Measurements from ENCODE around the gene PMIS2.

The PMIS2 gene

DNA sequence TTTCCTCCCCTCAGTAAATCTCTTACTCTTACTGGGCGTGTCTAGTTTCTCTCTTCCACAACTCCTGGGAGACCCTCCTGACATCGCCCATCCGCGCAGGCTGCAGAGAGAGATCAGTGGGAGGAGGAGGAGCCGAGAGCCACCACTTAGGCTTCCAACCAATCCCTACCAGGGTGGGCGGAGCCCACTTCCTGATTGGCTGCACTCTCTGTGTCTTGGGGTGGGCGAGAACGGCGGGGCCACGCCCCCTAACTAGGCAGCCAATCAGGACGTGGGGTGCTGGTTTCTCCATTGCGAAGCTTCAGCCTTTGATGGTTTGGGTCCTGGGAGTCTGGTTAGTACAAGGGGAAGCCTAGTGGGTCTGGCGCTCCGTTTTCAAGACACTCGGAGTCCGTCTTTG, at the start of gene PMIS2:
Gene PMIS2 (plus strand): TSS at position 326 of the 400 bp plus-strand sequence. CDS start 87 bp downstream, outside the sequence.
- DNase-seq (ENCODE audit: low read depth in 2 of 2): no peak

DNA sequence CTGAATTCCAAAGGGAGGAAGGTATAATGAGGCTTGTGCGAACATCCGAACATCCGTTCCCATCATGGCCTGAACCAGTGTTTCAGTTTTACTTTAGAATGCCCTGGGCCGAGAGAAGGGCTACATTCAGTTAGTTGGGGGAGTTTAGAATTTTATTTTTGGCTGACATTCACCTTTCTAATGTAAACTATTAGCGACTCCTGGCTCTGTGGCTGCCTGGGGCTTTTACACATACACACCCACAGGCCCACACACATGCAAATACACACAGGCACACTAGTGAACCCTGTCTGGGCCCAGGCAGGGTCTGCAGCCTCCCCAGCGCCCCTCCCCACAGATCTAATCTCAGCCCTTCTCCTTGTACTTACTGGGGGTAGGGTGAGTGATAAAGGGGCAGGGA, 46.7 kb upstream of the PMIS2 start:
- DNase-seq (ENCODE audit: low read depth in 2 of 2): no peak

GRCh38 chr19:35539850-35540249, 46.1 kb upstream of the PMIS2 start:
- no peak for DNase-seq (ENCODE audit: low read depth in 2 of 2)

- DNase-seq (ENCODE audit: low read depth in 2 of 2): no peak
These were observed 45.5 kb upstream of the PMIS2 start for GRCh38 chr19:35540356-35540927.

GRCh38 chr19:35542209-35542608, 43.8 kb upstream of the PMIS2 start:
- no peak for DNase-seq (ENCODE audit: low read depth in 2 of 2)

DNA sequence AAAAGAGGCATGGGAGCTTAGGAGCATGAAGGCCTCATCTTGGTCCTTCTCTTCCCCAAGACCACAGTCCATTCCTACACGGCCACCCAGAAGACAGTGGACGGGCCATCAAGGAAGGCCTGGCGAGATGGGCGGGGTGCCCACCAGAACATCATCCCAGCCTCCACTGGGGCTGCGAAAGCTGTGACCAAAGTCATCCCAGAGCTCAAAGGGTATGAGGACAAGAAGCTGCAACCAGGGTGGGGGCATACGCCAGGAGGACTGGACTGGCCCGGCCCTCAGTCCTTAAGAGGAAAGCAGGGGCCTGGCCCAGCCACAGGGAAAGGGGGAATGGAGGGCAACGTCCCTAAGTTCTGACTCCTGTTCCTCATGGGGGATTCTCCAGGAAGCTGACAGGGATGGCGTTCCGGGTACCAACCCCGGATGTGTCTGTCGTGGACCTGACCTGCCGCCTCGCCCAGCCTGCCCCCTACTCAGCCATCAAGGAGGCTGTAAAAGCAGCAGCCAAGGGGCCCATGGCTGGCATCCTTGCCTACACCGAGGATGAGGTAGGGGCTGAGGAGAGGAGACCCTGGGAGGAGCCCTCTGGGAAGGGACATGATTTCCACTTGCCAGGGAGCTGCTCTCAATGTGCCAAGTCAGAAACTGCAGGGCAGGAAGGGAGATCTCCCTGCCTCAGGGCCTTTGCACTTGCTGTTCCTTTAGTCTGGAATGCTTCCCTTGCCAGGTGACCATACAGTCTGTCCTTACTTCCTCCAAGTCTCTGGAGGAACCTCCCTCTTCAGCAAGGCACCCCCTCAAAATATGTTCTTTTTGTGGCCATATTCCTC, 42.5 kb upstream of the PMIS2 start:
- no peak for DNase-seq (ENCODE audit: low read depth in 2 of 2)

GRCh38 chr19:35544110-35544802, 41.7 kb upstream of the PMIS2 start:
- DNase-seq (ENCODE audit: low read depth in 2 of 2): no peak

DNA sequence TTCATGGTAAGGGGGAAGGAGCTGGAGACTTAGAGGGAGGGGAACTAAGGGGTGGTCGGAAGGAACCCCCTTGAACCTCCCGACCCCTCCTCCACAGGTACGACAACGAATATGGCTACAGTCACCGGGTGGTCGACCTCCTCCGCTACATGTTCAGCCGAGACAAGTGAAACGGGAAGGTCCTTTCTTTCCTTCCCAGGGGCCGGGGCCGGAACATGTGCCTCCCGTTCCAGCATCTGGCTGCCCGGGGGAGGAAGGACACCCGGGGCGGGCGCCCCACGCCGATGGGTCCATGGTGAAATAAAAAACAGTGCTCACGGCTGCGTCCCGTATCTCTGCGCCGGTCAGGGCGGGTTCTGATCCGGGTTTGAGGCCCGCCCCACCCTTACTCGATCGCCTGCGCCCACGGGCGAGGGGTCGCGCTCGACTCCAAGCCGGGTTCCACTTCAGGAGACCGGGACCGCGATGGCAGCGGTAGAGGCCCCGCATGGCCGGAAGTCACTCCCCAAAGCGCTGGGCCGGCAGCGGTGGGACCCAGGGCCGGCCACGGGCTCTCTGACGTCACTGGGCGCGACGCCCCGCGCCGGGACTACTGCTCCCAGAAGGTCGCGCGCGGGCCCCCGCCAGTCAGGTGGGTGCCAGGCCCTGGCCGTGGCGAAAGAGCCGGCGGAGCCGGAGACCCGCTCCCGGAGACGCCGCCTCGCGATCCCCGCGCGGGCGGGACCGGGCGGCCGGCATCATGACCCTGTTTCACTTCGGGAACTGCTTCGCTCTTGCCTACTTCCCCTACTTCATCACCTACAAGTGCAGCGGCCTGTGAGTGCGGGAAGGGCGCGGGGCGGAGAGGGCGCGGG, 40.7 kb upstream of the PMIS2 start, which contains the start of gene TMEM147:
Gene TMEM147 (plus strand): TSS at position 626 of the 854 bp plus-strand sequence. CDS start 114 bp downstream, at position 740.
- peak; percentile 65 to 84 for DNase-seq (ENCODE audit: low read depth in 2 of 2)

DNA sequence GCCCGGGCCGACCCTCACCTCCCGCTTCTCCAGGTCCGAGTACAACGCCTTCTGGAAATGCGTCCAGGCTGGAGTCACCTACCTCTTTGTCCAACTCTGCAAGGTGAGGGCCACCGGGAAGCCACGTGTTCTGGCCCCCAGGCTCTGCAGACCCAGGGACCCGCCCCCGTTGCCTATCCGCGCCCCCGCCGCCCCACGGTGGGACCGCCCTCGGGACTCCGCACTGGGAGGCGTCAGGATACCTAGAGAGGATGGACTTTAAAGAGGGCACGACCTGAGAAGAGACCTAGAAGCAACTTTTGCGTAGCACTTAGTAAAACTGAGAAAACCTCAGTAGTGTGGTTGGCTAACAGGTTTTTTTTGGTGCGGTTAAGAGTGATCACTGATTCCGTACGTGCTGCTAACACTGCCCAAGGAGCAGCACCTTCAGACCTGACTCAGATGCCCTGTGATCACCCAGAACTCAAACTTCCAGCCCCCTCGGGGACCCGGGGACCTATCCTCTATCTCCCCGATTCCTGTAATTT, 40.1 kb upstream of the PMIS2 start:
- DNase-seq (ENCODE audit: low read depth in 2 of 2): peak; percentile 53 to 66

DNA sequence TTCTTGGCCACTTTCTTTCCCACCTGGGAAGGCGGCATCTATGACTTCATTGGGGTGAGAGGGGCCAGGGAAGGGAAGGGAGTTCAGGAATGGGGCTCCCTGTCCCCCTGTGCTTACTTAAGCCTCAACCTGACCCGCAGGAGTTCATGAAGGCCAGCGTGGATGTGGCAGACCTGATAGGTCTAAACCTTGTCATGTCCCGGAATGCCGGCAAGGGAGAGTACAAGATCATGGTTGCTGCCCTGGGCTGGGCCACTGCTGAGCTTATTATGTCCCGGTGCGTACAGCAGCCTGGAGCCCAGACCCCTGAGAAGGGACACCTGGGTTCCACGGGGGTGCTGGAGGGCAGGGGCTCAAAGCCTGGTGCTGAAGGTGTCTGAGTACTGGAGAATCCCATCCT, 39.4 kb upstream of the PMIS2 start:
- DNase-seq (ENCODE audit: low read depth in 2 of 2): no peak

DNA sequence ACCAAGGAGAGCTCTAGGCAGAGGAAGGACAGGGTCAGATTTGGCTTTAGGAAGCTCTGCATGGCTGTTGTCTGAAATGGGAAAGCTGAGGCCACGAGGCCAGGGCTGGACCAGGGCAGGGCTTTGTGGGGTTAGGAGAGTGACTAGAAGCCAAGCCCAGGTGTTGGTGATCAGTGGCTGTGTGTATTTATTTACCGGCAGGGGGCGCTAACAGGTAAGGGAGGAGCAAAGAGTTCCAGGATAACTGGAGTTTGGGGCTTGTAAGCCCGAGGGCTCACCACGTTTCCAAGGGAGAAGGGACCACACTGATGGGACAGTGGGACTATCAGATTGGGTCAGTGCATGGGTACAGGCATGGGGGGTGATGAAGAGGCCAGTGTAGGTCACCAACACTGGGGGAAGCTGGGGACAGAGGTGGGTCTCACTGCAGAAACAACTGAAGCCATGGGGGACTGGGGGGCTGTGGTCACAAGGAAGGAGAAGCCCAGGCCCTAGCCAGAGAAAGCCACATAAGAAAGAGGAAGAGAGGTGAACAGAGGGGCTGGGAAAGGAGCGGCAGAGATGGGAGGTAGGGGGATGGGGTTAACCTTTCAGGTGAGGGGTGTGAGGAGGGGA, 36.7 kb upstream of the PMIS2 start:
- peak; percentile 21 to 48 for DNase-seq (ENCODE audit: low read depth in 2 of 2)

DNA sequence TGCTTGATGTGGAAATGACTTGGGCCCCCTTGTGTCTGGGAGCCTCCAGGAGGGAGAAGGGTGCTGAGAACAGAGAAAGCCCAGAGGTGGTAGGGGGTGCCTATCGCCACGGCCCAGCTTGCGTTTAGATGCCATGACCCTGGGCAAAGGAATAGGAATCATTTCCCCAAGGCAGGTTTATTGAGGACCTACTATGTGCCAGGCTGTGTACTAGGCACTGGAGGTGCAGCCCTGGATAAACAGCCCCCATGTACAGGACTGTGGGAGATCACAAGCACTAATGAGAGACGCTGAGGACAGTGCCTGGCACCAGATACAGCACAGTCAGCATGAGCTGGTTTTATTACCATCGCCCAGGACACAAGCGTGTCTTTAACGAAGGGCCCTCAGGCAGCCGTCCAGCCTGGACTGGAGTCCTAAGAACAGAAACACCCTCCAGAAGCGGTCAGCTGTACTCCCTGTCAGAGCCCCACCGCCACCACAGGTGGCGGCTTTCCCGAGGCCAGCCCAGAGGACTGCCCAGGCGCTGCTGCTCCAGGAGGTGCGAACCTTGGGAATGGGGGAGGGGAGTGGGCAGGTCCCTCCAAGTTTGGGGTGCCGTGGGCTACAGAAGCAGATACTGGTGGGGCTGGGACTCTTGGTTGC, 36.0 kb upstream of the PMIS2 start:
- no peak for DNase-seq (ENCODE audit: low read depth in 2 of 2)

DNA sequence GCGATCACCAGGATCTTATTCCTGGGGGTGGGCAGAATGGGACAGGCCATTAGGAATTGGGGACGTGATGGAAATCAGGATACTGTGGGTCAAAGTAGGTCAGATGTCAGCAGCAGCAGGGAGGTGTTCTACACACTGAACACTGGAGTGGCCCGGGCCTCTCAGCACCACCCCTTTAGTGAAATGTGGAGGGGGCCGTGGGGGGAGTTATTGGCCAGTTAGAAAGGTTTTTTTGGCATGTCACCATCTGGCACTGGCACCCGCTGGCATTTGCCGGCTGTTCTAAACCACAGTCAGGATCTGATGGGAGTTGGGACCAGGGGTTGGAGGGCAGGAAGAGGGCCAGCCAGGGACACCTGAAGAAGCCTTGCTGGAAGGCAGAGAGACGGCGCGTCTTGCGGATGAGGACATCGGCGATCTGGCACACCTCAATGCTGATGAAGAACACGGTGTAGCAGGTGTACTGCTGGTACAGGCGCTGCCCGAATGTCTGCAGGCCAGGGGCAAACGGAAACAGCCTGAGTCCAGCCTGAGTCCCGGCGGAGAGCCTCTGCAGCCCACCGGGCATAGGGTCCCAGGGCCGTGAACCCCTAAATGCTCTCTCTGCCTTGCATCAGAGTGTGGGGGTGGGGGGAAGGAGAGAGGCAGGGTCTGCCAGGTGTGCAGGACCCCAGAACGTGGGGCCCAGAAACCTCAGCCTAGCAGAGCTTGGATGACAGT, 34.7 kb upstream of the PMIS2 start:
- no peak for DNase-seq (ENCODE audit: low read depth in 2 of 2)

DNA sequence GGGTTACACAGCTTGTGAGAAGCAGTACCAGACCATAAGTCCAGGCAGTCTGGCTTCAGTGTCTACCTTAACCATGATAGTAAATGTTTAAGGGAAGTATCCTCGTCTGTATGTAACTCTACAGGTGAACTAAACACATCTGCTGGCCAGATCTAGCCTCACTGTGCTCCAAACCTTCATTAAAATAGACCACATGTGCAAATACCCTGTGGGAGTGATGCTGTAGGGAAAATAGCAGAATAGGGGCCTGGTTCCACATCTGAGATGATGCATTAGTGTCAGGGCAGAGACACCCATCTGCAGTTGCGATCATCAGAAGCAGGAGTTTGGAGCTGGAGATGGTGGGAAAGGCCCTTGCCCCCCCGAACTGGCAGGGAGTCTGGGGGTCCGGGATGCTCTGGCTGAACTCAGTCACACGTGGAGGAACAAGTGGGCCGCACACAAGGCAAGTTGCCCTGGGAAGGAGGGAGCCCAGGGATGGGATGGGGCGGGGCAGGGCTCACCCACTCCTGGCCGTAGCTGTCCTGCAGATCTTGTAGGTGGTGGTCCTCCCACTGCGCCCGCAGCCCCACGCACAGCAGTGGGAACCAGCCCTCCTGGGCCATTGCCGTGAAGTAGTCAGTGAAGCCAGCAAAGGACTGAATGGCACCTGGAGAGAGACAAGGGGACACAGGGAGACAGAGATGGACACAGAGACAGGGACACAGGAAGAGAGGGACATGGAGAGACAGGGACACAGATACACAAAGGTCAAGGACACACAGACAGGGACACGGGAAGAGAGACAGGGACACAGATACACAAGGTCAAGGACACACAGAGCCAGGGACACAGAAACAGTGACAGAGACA, 33.2 kb upstream of the PMIS2 start:
- DNase-seq (ENCODE audit: low read depth in 2 of 2): no peak

- no peak for DNase-seq (ENCODE audit: low read depth in 2 of 2)
These were observed 32.5 kb upstream of the PMIS2 start for GRCh38 chr19:35553385-35554000.

DNA sequence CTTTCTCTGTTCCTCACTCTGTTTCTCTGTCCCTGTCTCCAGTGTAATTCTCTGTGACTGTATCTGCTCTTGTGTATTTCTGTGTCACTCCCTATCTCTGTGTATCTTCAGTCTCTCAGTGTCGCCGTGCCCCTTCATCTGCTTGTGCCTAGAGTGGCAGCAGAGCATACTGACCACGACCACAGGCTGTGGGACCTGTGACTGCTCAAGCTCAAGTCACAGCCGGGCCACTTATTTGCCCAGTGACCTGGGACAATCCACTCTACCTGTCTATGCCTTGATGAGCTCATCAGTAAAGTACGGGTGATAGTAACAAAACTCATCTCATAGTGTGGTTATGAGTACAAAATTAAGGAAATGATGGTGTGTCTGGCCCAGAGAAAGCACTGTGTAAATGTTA, 31.9 kb upstream of the PMIS2 start:
- no peak for DNase-seq (ENCODE audit: low read depth in 2 of 2)

GRCh38 chr19:35555301-35556005, 30.5 kb upstream of the PMIS2 start:
- DNase-seq (ENCODE audit: low read depth in 2 of 2): no peak
